GM12874 (cell line): ENCODE data around the gene MROH7.

ENCODE experiments used
- CTCF ChIP-seq: IDR thresholded peaks from 2 replicates; pipeline ENCODE4 v1.5.1; 2011; ENCODE audit warnings: low read depth, mild to moderate bottlenecking, control low read depth, low read length, moderate library complexity; ENCODE audit not compliant: insufficient read depth

The MROH7 gene

GRCh38 chr1:54714881-54715492 is 73.4 kb downstream of the MROH7 start:
- TF ChIP-seq CTCF = no peak

GRCh38 chr1:54715493-54716298 is 74.1 kb downstream of the MROH7 start, which contains the start of gene TTC4:
Gene TTC4 (plus strand): TSS chr1:54715861. CDS start chr1:54715909, 48 bp downstream.
- TF ChIP-seq CTCF = no peak

GRCh38 chr1:54716299-54717047 is 74.9 kb downstream of the MROH7 start:
- no peak for TF ChIP-seq CTCF

GRCh38 chr1:54721719-54722118 is 80.1 kb downstream of the MROH7 start:
- TF ChIP-seq CTCF = no peak

GRCh38 chr1:54723985-54724384 is 82.4 kb downstream of the MROH7 start:
- no peak for TF ChIP-seq CTCF

- TF ChIP-seq CTCF = no peak
Observed at GRCh38 chr1:54724771-54725170, 83.2 kb downstream of the MROH7 start.

- no peak for TF ChIP-seq CTCF
Observed at GRCh38 chr1:54728027-54728426, 86.4 kb downstream of the MROH7 start.
